HK-2 (cell line): ENCODE measurements around the gene DLX1.
A peak's percentile ranks its signal among the peaks of the same experiment; 100 is the strongest.

Source experiments
- DNase-seq: peaks from one replicate; pipeline ENCODE4 v3.0.0-alpha.2; 2018; ENCODE audit not compliant: unreplicated experiment

Gene DLX1

GRCh38 chr2:172098287-172098649 lies 13.0 kb downstream of the DLX1 start:
- DNase-seq = no peak

- DNase-seq = peak; percentile 85
These were observed 13.6 kb downstream of the DLX1 start for GRCh38 chr2:172098650-172099471.

- no peak for DNase-seq
These were observed 14.3 kb downstream of the DLX1 start for GRCh38 chr2:172099472-172100079.

GRCh38 chr2:172100080-172100934 lies 15.0 kb downstream of the DLX1 start:
- DNase-seq = peak; percentile 40

GRCh38 chr2:172100935-172101820 lies 15.9 kb downstream of the DLX1 start:
- peak; percentile 46 for DNase-seq

GRCh38 chr2:172101821-172102390 lies 16.6 kb downstream of the DLX1 start:
- DNase-seq = peak; percentile 38

GRCh38 chr2:172102391-172103359 lies 17.4 kb downstream of the DLX1 start, which contains the start of gene DLX2:
Gene DLX2 (minus strand): TSS chr2:172102900. CDS start chr2:172102538, 362 bp downstream.
- peak; percentile 90 for DNase-seq

GRCh38 chr2:172103471-172104272 lies 18.4 kb downstream of the DLX1 start:
- peak; percentile 91 for DNase-seq

- no peak for DNase-seq
These were observed 20.3 kb downstream of the DLX1 start for GRCh38 chr2:172105471-172106107.

GRCh38 chr2:172106108-172106961 lies 21.0 kb downstream of the DLX1 start:
- no peak for DNase-seq

GRCh38 chr2:172107690-172108586 lies 22.6 kb downstream of the DLX1 start:
- DNase-seq = no peak

GRCh38 chr2:172108587-172108930 lies 23.3 kb downstream of the DLX1 start:
- no peak for DNase-seq

- no peak for DNase-seq
These were observed 24.1 kb downstream of the DLX1 start for GRCh38 chr2:172109256-172109987.

- no peak for DNase-seq
These were observed 24.9 kb downstream of the DLX1 start for GRCh38 chr2:172109988-172110811.

- DNase-seq = no peak
These were observed 28.3 kb downstream of the DLX1 start for GRCh38 chr2:172113617-172114016.
